Astrocyte of the spinal cord (primary cell): Measurements from ENCODE around the gene RIPK3.

Experiments
- DNase-seq: peaks from one replicate; pipeline ENCODE4 v3.0.0; 2011; ENCODE audit warnings: low read depth, low spot score
- H3K4me3 ChIP-seq: 2 replicates; pipeline ENCODE4 v1.5.1; 2011; ENCODE audit warnings: low read depth, mild to moderate bottlenecking, low read length, moderate library complexity
- in situ Hi-C: cut with HindIII; loops from 2 replicates; pipeline ENCODE4 v1.10.0; 2017; ENCODE audit warnings: low sequenced_read_pairs
- TF ChIP-seq, protein P1 (sequence below): IDR thresholded peaks from 2 replicates; pipeline ENCODE4 v1.5.1; 2012; ENCODE audit warnings: low read depth, mild to moderate bottlenecking, low read length, inconsistent platforms

The RIPK3 gene

DNA sequence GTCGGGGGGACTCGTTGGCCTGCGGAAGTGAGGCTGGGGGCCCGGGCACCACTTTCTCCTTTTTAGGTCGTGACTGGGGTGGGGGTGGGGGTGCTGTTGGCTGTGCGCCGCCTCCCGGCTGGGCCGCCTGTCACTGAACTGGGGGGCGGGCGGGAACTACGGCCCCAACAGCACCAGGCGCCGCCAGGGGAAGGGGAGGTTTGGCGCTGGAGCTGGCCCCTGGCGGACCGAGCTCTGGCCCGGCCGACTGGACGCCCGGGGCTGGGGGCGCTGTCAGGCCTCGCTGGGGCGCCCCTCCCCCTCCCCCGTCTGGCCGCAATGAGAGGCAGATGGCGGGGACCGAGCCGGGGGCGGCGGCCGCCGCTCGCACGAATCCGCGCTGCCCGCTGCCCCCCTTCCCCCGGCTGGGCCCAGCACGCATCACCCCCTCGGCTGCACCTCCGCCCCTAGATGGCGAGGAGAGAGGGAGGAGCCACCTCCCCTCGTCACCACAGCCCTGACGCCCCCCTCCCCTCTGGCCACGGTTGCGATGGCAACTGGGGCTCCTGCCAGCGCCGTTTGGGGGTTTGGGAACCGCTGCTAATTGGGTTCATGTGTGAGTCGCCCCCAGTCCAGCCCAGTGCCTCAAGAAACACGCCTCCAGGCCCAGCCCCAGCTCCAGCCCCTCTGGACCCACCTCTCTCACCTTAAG, 28.9 kb upstream of the RIPK3 start:
- DNase-seq, result peak; percentile 59
- peak overlapping the region; percentile 94 for H3K4me3 ChIP-seq

DNA sequence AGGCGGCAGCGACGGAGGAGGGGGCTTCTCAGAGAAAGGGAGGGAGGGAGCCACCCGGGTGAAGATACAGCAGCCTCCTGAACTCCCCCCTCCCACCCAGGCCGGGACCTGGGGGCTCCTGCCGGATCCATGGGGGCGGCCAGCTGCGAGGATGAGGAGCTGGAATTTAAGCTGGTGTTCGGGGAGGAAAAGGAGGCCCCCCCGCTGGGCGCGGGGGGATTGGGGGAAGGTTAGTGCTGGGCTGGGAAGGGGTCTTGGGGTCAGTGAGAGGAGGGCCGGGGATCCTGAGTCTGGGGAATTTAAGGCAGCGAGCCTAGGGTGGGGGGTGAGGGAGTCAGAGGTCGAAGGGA, 28.4 kb upstream of the RIPK3 start:
- DNase-seq, result no peak
- H3K4me3 ChIP-seq, result peak overlapping the region; percentile 94
- TF ChIP-seq, protein P1, sequence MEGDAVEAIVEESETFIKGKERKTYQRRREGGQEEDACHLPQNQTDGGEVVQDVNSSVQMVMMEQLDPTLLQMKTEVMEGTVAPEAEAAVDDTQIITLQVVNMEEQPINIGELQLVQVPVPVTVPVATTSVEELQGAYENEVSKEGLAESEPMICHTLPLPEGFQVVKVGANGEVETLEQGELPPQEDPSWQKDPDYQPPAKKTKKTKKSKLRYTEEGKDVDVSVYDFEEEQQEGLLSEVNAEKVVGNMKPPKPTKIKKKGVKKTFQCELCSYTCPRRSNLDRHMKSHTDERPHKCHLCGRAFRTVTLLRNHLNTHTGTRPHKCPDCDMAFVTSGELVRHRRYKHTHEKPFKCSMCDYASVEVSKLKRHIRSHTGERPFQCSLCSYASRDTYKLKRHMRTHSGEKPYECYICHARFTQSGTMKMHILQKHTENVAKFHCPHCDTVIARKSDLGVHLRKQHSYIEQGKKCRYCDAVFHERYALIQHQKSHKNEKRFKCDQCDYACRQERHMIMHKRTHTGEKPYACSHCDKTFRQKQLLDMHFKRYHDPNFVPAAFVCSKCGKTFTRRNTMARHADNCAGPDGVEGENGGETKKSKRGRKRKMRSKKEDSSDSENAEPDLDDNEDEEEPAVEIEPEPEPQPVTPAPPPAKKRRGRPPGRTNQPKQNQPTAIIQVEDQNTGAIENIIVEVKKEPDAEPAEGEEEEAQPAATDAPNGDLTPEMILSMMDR, result no peak

More for the DNA sequence above, 28.9 kb upstream of the RIPK3 start:
- in situ Hi-C loops, result no loop called here
- TF ChIP-seq, protein P1, result no peak

DNA sequence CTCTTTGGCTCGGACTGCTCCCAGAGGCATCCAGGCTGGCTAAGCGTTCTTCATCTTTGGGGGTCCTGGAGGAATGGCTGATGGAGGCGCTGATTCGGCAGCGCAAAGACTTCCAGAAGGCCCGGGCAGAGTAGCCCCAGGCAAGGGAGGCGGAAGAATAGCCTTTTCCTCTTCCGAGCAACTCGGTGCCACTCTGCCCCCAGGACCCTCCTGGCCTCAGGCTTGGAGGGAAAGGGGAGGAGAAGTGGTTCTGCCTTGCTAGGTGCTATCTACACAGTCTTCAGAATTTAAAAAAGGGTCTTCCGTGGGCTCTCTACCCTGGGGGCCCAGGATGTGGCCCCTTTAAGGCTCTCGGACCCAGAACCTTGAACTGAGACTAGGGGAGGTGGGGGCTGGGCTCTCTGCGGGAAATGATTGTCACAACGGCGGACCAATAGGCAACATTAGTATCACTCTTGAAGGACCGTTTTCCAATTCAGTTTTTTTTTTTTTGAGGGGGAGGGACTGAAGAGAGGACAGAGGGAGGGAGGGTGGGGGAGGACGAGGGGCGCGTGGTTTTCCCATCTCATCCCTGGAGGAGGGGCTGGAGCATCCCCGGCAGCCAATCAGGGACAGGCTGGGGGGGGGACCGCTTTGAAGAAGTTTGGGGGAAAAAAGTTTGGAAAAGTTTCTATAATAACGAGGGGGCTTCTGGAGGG, 27.9 kb upstream of the RIPK3 start, which contains the start of gene NFATC4:
TSS of gene NFATC4 (plus strand) at position 671 of the 698 bp plus-strand sequence. CDS start 157 bp downstream, outside the sequence.
- H3K4me3 ChIP-seq, result peak within 1 kb of the TSS; percentile 94
- TF ChIP-seq, protein P1, result no peak
- in situ Hi-C loops, result no loop called here
- DNase-seq, result peak; percentile 94

More for the DNA sequence above, 28.4 kb upstream of the RIPK3 start:
- in situ Hi-C loops, result no loop called here

DNA sequence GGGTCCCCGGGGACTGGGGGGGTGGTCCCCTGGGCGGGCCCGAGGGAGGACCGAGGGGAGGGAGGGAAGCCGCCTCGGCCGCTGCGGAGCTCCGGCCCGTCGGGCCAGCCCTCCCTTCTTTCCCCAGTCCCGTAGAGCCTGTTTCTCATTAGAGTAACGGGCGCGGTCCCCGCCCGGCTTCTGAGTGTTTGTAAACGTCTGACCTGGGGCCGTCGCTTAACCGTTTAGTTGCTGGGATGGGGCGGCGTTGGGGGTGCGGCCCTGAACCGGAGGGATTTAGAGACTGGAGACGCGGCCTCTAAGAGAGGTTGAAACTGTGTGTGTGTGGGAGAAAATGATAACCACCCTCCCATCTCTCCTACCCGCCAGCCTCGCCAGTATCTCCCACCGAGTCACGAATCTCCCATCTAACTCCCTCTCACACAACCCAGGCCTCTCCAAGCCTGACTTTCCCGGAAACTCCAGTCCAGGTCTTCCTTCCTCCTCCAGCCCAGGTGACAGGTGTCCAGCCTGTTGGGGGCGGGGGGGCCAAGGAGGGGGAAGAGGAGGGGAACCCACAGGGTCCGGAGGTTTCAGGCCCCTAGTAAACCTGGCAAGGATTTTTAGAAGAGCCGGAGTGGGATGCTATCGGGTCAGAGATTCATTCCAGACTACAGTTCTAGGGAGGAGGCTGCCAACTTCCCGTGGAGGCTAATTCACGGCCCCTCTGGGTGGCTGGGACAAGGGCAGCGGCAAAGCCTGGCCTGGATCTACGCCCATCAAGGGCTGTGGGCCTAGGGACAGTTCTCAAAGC, 27.1 kb upstream of the RIPK3 start:
- peak; percentile 97 for DNase-seq
- in situ Hi-C loops, result no loop called here
- TF ChIP-seq, protein P1, result no peak
- peak overlapping the region; percentile 94 for H3K4me3 ChIP-seq

DNA sequence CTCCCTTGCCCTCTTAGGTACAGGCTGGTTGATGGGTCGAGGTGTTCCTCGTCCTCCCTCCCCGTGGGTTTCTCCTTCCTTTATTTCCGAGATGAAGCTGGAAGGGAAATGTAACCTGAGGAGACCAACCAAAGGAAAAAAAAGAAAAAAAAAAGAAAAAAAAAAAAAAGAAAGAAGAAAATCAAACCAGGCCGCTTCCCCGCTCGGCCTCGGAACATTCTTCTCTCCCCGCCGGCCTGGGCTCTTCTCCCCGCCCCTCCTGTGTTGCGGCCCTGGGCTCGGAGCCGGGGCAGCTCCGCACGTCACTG, 26.6 kb upstream of the RIPK3 start:
- H3K4me3 ChIP-seq, result peak overlapping the region; percentile 94
- DNase-seq, result no peak
- in situ Hi-C loops, result no loop called here
- TF ChIP-seq, protein P1, result no peak

DNA sequence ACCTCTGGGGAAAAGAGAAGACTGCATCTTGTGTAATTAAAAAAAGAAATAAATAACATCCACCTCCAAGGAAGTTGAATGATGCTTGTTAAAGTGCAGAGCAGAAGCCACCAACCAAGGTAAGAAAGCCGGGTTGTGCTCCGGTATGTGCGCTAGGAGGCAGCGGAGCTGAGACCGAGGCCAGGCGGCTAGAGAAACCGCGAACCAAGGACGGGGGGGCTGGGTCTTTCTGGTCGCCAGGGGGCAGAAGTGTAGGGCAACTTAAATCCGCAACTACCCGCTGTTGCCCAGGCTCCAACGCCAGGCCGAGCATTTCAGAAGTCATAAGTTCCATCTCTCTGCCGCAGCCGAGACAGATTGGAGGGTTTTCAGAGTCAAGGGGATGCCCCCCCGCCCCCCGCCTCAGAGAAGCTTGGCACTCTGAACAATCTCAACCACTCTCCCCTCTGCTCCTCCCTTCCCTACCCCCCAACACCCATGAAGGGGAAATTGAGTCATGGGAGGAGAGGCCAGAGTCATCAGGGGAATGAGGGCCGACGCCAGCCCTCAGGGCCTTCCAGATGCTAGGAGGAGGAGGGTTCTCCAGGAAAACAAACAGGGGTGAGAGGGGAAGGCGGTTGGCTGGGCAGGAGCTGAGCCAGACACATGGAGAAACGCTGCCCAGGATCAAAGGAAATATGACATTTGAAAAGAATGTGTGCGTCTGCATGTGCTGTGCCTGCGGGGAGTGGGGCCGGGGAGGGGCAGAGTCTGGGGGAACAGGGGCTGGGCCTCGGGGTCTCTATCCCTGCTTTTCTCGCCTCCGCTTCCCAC, 26.0 kb upstream of the RIPK3 start:
- TF ChIP-seq, protein P1, result peak; percentile 89
- DNase-seq, result peak; percentile 93
- peak overlapping the region; percentile 94 for H3K4me3 ChIP-seq
- in situ Hi-C loops, result no loop called here
